T-helper 2 cell treated with Interferon-gamma antibody and Interleukin-4, amounts not matched to agents 5 μg/mL and 100 μg/mL, for 36 hours (primary cell): ENCODE data around the gene RASSF5.

Source experiments
- DNase-seq: peaks from one replicate; pipeline ENCODE4 v3.0.0; 2021; ENCODE audit warnings: low spot score
- H3K27ac Mint-ChIP-seq: one replicate; pipeline ENCODE4 v1.8.0; 2021; ENCODE audit warnings: mild to moderate bottlenecking, mixed read lengths
- H3K27me3 Mint-ChIP-seq: one replicate; pipeline ENCODE4 v1.8.0; 2021; ENCODE audit warnings: low read depth, mixed read lengths
- H3K36me3 Mint-ChIP-seq: one replicate; pipeline ENCODE4 v1.8.0; 2021; ENCODE audit warnings: low read depth, mixed read lengths
- H3K4me1 Mint-ChIP-seq: one replicate; pipeline ENCODE4 v1.8.0; 2021; ENCODE audit warnings: low read depth, mixed read lengths
- H3K4me3 Mint-ChIP-seq: one replicate; pipeline ENCODE4 v1.8.0; 2022; ENCODE audit warnings: mild to moderate bottlenecking, moderate library complexity, mixed read lengths
- H3K9me3 Mint-ChIP-seq: one replicate; pipeline ENCODE4 v1.8.0; 2021; ENCODE audit warnings: mixed read lengths

The RASSF5 gene

GRCh38 chr1:206544562-206545257 is 37.4 kb downstream of the RASSF5 start:
- Mint-ChIP-seq H3K4me1 (peaks cover 14% of the 10 kb centered on the region), H3K36me3 (no peaks in the 10 kb centered on the region), H3K27me3 (no peaks in the 10 kb centered on the region), H3K9me3 (no peaks in the 10 kb centered on the region), H3K4me3 (no peak overlapping the region), H3K27ac (peak overlapping the region; percentile 13)
- peak; percentile 66 for DNase-seq

- no peaks in the 10 kb centered on the region for H3K9me3 Mint-ChIP-seq
- H3K4me3 Mint-ChIP-seq = no peak overlapping the region
Measured at GRCh38 chr1:206545351-206545750, 38.0 kb downstream of the RASSF5 start.

GRCh38 chr1:206547104-206547503 is 39.8 kb downstream of the RASSF5 start:
- DNase-seq = no peak
- no peaks in the 10 kb centered on the region for H3K27me3 Mint-ChIP-seq
- peaks cover 26% of the 10 kb centered on the region for H3K4me1 Mint-ChIP-seq
- no peak overlapping the region for H3K27ac Mint-ChIP-seq
- H3K9me3 Mint-ChIP-seq = no peaks in the 10 kb centered on the region
- H3K4me3 Mint-ChIP-seq = no peak overlapping the region
- peaks cover under 1% of the 10 kb centered on the region for H3K36me3 Mint-ChIP-seq

More at GRCh38 chr1:206545351-206545750, 38.0 kb downstream of the RASSF5 start:
- Mint-ChIP-seq H3K27ac (no peak overlapping the region), H3K4me1 (peaks cover 17% of the 10 kb centered on the region), H3K36me3 (no peaks in the 10 kb centered on the region), H3K27me3 (no peaks in the 10 kb centered on the region)
- DNase-seq = no peak

GRCh38 chr1:206550446-206550845 is 43.1 kb downstream of the RASSF5 start:
- peaks cover 45% of the 10 kb centered on the region for H3K4me1 Mint-ChIP-seq
- H3K27ac Mint-ChIP-seq = no peak overlapping the region

GRCh38 chr1:206551296-206551985 is 44.1 kb downstream of the RASSF5 start:
- Mint-ChIP-seq H3K4me3 (peak overlapping the region; percentile 77), H3K27ac (peak overlapping the region; percentile 92)

More at GRCh38 chr1:206550446-206550845, 43.1 kb downstream of the RASSF5 start:
- DNase-seq = no peak
- H3K4me3 Mint-ChIP-seq = no peak overlapping the region
- no peaks in the 10 kb centered on the region for H3K9me3 Mint-ChIP-seq
- peaks cover 3% of the 10 kb centered on the region for H3K36me3 Mint-ChIP-seq
- no peaks in the 10 kb centered on the region for H3K27me3 Mint-ChIP-seq

GRCh38 chr1:206551986-206552326 is 44.6 kb downstream of the RASSF5 start:
- Mint-ChIP-seq H3K36me3 (peaks cover 3% of the 10 kb centered on the region), H3K9me3 (no peaks in the 10 kb centered on the region), H3K4me1 (peaks cover 53% of the 10 kb centered on the region), H3K4me3 (peak overlapping the region; percentile 77), H3K27ac (peak overlapping the region; percentile 92), H3K27me3 (no peaks in the 10 kb centered on the region)
- DNase-seq = peak; percentile 75

More at GRCh38 chr1:206551296-206551985, 44.1 kb downstream of the RASSF5 start:
- Mint-ChIP-seq H3K9me3 (no peaks in the 10 kb centered on the region), H3K27me3 (no peaks in the 10 kb centered on the region), H3K4me1 (peaks cover 52% of the 10 kb centered on the region), H3K36me3 (peaks cover 3% of the 10 kb centered on the region)
- DNase-seq = no peak

- no peaks in the 10 kb centered on the region for H3K9me3 Mint-ChIP-seq
- peaks cover 53% of the 10 kb centered on the region for H3K4me1 Mint-ChIP-seq
Measured at GRCh38 chr1:206554211-206554610, 46.9 kb downstream of the RASSF5 start.

GRCh38 chr1:206554701-206555472 is 47.6 kb downstream of the RASSF5 start:
- peak overlapping the region; percentile 92 for H3K4me3 Mint-ChIP-seq
- no peak for DNase-seq
- H3K36me3 Mint-ChIP-seq = peaks cover 25% of the 10 kb centered on the region
- H3K4me1 Mint-ChIP-seq = peaks cover 59% of the 10 kb centered on the region
- H3K9me3 Mint-ChIP-seq = no peaks in the 10 kb centered on the region
- H3K27me3 Mint-ChIP-seq = no peaks in the 10 kb centered on the region
- H3K27ac Mint-ChIP-seq = peak overlapping the region; percentile 91

More at GRCh38 chr1:206554211-206554610, 46.9 kb downstream of the RASSF5 start:
- H3K27me3 Mint-ChIP-seq = no peaks in the 10 kb centered on the region
- DNase-seq = no peak
- no peak overlapping the region for H3K4me3 Mint-ChIP-seq
- peaks cover 18% of the 10 kb centered on the region for H3K36me3 Mint-ChIP-seq
- H3K27ac Mint-ChIP-seq = peak overlapping the region; percentile 19

- Mint-ChIP-seq H3K4me1 (peaks cover 62% of the 10 kb centered on the region), H3K36me3 (peaks cover 31% of the 10 kb centered on the region), H3K9me3 (no peaks in the 10 kb centered on the region), H3K27me3 (no peaks in the 10 kb centered on the region), H3K4me3 (peak overlapping the region; percentile 92), H3K27ac (peak overlapping the region; percentile 91)
- no peak for DNase-seq
Measured at GRCh38 chr1:206555473-206555935, 48.2 kb downstream of the RASSF5 start.

GRCh38 chr1:206556047-206556749 is 48.9 kb downstream of the RASSF5 start:
- Mint-ChIP-seq H3K4me3 (peak overlapping the region; percentile 92), H3K9me3 (no peaks in the 10 kb centered on the region), H3K36me3 (peaks cover 38% of the 10 kb centered on the region), H3K27ac (peak overlapping the region; percentile 91), H3K4me1 (peaks cover 65% of the 10 kb centered on the region), H3K27me3 (no peaks in the 10 kb centered on the region)
- no peak for DNase-seq

GRCh38 chr1:206556750-206557635 is 49.7 kb downstream of the RASSF5 start:
- Mint-ChIP-seq H3K9me3 (no peaks in the 10 kb centered on the region), H3K27ac (peak overlapping the region; percentile 91), H3K4me3 (peak overlapping the region; percentile 92), H3K4me1 (peaks cover 63% of the 10 kb centered on the region), H3K36me3 (peaks cover 44% of the 10 kb centered on the region), H3K27me3 (no peaks in the 10 kb centered on the region)
- peak; percentile 93 for DNase-seq

GRCh38 chr1:206557636-206558473 is 50.5 kb downstream of the RASSF5 start:
- Mint-ChIP-seq H3K4me3 (peak overlapping the region; percentile 92), H3K36me3 (peaks cover 50% of the 10 kb centered on the region), H3K4me1 (peaks cover 64% of the 10 kb centered on the region), H3K27ac (peak overlapping the region; percentile 83), H3K27me3 (no peaks in the 10 kb centered on the region), H3K9me3 (no peaks in the 10 kb centered on the region)
- DNase-seq = no peak
